Keratinocyte (primary cell): ENCODE results near the gene GPC1. TPM values are rescaled to one million over a fixed set of nuclear protein-coding genes. Genes with fewer than 3 reads are reported as not detected.

Experiments
- DNase-seq: peaks from one replicate; pipeline ENCODE4 v3.0.0-alpha.2; 2011; ENCODE audit warnings: low read depth, missing footprints, low spot score
- FAIRE-seq: peaks from 2 replicates; lab custom pipeline; 2011; peaks lifted over from hg19 to GRCh38; lab: Jason Lieb, UNC
- H2AFZ ChIP-seq: 2 replicates; pipeline ENCODE4 v1.6.0; 2012; ENCODE audit warnings: low read length, control low read depth, inconsistent platforms; ENCODE audit not compliant: control insufficient read depth
- H3K27ac ChIP-seq: 2 replicates; pipeline ENCODE4 v1.5.1; 2011; ENCODE audit warnings: low read length; ENCODE audit not compliant: control insufficient read depth, insufficient read depth
- H3K27me3 ChIP-seq: 3 replicates; pipeline ENCODE4 v1.6.0; 2011; ENCODE audit warnings: low read length; ENCODE audit not compliant: control insufficient read depth, insufficient read depth; ENCODE audit errors: extremely low read depth
- H3K36me3 ChIP-seq, 2 experiments: 2 replicates in 1 of 2; 3 replicates in 1 of 2; pipeline ENCODE4 v1.5.1; 2011; ENCODE audit warnings: low read length in 2 of 2, mild to moderate bottlenecking in 1 of 2; ENCODE audit not compliant: control insufficient read depth in 2 of 2, insufficient read depth in 2 of 2; ENCODE audit errors: extremely low read depth in 1 of 2
- H3K4me1 ChIP-seq: 3 replicates; pipeline ENCODE4 v1.5.1; 2011; ENCODE audit warnings: low read length; ENCODE audit not compliant: control insufficient read depth, insufficient read depth; ENCODE audit errors: extremely low read depth
- H3K4me2 ChIP-seq: 3 replicates; pipeline ENCODE4 v1.6.0; 2011; ENCODE audit warnings: low read depth, low read length; ENCODE audit not compliant: control insufficient read depth, insufficient read depth; ENCODE audit errors: extremely low read depth
- H3K4me3 ChIP-seq, 3 experiments: fragments of 200-600 bp in 1 of 3; sonication (generic) in 1 of 3; 2 replicates in 2 of 3; 3 replicates in 1 of 3; pipeline ENCODE4 v1.5.1; 2011 to 2016; ENCODE audit warnings: low read length in 3 of 3, mild to moderate bottlenecking in 3 of 3, control low read depth in 2 of 3, inconsistent platforms in 1 of 3, low read depth in 1 of 3, mixed read lengths in 1 of 3, mixed run types in 1 of 3, moderate library complexity in 1 of 3; ENCODE audit not compliant: control insufficient read depth in 2 of 3, insufficient read depth in 2 of 3; ENCODE audit errors: extremely low read depth in 1 of 3
- H3K79me2 ChIP-seq: 2 replicates; pipeline ENCODE4 v1.6.0; 2012; ENCODE audit warnings: low read length; ENCODE audit not compliant: control insufficient read depth, insufficient read depth
- H3K9ac ChIP-seq: 3 replicates; pipeline ENCODE4 v1.6.0; 2011; ENCODE audit warnings: low read length; ENCODE audit not compliant: control insufficient read depth, insufficient read depth; ENCODE audit errors: extremely low read depth
- H3K9me1 ChIP-seq: 3 replicates; pipeline ENCODE4 v1.6.0; 2011; ENCODE audit warnings: low read length; ENCODE audit not compliant: control insufficient read depth, insufficient read depth; ENCODE audit errors: extremely low read depth
- H3K9me3 ChIP-seq: 2 replicates; pipeline ENCODE4 v1.5.1; 2012; ENCODE audit warnings: low read depth, low read length; ENCODE audit not compliant: control insufficient read depth
- H4K20me1 ChIP-seq: 3 replicates; pipeline ENCODE4 v1.6.0; 2011; ENCODE audit warnings: low read length; ENCODE audit not compliant: control insufficient read depth, insufficient read depth; ENCODE audit errors: extremely low read depth
- EZH2 ChIP-seq: IDR thresholded peaks from one replicate; pipeline ENCODE4 v1.6.1; 2012; ENCODE audit warnings: inconsistent platforms, mild to moderate bottlenecking, low read length, moderate library complexity
- dilution Hi-C: fragments of 300-500 bp; cut with MboI; formaldehyde crosslinking; loops from one replicate; pipeline ENCODE4 v1.7.0; 2020; ENCODE audit warnings: low sequenced_read_pairs; ENCODE audit not compliant: extremely low pct_ligation_motif_present
- polyA plus RNA-seq, 5 experiments: library from polyadenylated mRNA; depleted of rRNA in 3 of 5; stranded (reverse) in 3 of 5; stranded (forward) in 1 of 5; unstranded in 1 of 5; fragments of >200 nt; gene quantifications; 1 replicate in 1 of 5; 2 replicates in 3 of 5; 3 replicates in 1 of 5; pipeline versions ENCODE4 v1.2.1 to v1.2.3, GENCODE V29; 2011 to 2012; ENCODE audit warnings: missing spikeins in 2 of 5, low read depth in 1 of 5, low replicate concordance in 1 of 5
- TF ChIP-seq, protein P1 (sequence below), 3 experiments: IDR thresholded peaks in 1 of 3; conservative IDR thresholded peaks in 1 of 3; optimal IDR thresholded peaks in 1 of 3; 2 replicates in 2 of 3; 3 replicates in 1 of 3; pipeline versions ENCODE3 to v1.5.1; 2011; ENCODE audit warnings: low read length in 3 of 3, mild to moderate bottlenecking in 3 of 3, moderate library complexity in 2 of 3, control low read depth in 1 of 3, inconsistent platforms in 1 of 3; ENCODE audit not compliant: insufficient read depth in 2 of 3; ENCODE audit errors: extremely low read depth in 1 of 3

GPC1 gene
- polyA plus RNA-seq, 1 donor (not counting 4 experiments of a cell fraction or from before 2014, with no cell fraction given) = 46.6 TPM

DNA sequence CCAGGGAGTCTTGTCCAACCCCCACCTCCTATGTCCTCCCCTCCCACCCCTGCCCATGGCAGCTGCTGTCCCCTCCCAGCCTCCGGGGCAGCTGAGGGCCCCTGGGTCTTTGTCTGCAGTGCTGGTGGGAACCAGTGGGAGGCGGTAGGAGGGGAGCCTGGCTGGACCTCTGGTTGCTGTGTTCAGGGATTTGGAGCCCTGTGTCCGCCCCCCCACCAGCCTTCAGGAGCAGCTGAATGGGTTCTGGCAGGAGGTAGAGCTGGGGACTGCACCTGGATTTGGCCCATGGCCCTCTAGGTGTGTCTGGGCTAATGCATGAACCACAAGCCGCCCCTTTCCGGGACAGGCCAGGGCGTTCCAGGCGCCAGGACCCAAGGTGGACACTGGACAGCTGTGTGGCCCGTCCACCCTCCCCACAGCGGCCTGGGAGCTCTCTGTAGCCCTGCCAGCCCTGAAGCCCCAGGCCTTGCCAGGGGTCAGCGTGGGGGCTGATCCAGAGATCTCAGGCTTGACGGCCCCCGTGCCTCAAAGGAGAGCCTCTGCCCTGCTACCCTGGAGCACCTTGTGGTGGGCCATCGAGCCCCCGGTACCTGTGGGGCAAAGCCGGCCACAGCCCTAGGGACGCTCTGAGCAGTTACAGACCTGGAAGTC lies 25.4 kb downstream of the GPC1 start:
- H2AFZ ChIP-seq = no peak overlapping the region
- H3K27ac ChIP-seq = no peak overlapping the region
- no peak overlapping the region for H3K4me2 ChIP-seq
- no peak overlapping the region for H3K4me3 ChIP-seq
- dilution Hi-C loops = no loop called here
- no peak for TF ChIP-seq EZH2
- TF ChIP-seq, protein P1, sequence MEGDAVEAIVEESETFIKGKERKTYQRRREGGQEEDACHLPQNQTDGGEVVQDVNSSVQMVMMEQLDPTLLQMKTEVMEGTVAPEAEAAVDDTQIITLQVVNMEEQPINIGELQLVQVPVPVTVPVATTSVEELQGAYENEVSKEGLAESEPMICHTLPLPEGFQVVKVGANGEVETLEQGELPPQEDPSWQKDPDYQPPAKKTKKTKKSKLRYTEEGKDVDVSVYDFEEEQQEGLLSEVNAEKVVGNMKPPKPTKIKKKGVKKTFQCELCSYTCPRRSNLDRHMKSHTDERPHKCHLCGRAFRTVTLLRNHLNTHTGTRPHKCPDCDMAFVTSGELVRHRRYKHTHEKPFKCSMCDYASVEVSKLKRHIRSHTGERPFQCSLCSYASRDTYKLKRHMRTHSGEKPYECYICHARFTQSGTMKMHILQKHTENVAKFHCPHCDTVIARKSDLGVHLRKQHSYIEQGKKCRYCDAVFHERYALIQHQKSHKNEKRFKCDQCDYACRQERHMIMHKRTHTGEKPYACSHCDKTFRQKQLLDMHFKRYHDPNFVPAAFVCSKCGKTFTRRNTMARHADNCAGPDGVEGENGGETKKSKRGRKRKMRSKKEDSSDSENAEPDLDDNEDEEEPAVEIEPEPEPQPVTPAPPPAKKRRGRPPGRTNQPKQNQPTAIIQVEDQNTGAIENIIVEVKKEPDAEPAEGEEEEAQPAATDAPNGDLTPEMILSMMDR (optimal IDR thresholded peaks at IDR 0.05 in 1 of 3, IDR thresholded peaks at IDR 0.05 in 1 of 3, conservative IDR thresholded peaks at IDR 0.05 in 1 of 3; ENCODE audit: extremely low read depth in 1 of 3, insufficient read depth in 2 of 3, low read length in 3 of 3) = peak; percentile 7 to 15 (median 11)
- H3K79me2 ChIP-seq = peaks cover 9% of the 10 kb centered on the region
- no peaks in the 10 kb centered on the region for H3K9me3 ChIP-seq
- H3K36me3 ChIP-seq = peaks cover 19 to 29% of the 10 kb centered on the region in 2 experiments
- no peaks in the 10 kb centered on the region for H3K27me3 ChIP-seq
- FAIRE-seq (no peak), DNase-seq (no peak)
- peaks cover 2% of the 10 kb centered on the region for H3K9me1 ChIP-seq
- H3K9ac ChIP-seq = no peak overlapping the region
- peaks cover 8% of the 10 kb centered on the region for H3K4me1 ChIP-seq
- peaks cover 21% of the 10 kb centered on the region for H4K20me1 ChIP-seq

DNA sequence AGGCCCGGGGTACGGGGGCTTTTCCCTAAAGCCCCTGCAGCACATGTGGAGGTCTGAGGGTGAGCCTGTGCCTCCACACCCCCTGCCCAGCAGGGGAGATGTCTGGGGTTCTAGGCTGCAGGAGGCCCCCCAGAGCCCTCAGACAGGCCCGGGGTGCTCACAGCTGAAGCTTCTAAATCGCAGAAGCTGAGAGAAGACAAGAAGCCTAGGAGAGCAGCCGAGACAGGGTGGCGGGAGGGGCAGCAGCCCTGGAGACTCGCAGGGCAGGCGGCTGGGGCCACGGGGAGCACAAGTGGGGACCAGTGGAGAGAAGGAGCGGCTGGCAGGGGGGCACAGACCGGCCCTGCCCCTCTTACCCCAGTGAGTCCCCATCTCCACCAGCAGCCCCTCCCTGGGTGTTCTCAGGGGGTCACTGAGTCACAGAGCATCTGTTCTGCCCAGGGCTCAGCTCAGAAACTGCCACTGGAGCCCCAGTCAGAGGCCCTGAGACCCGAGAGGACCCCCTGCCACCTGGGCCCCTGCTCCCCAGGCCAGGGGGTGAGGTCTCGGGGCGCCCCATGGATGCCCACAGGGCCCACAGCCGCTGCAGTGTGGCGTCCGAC lies 26.1 kb downstream of the GPC1 start:
- no peak for FAIRE-seq
- Histone ChIP-seq H3K9me3 (no peaks in the 10 kb centered on the region), H3K79me2 (peaks cover 6% of the 10 kb centered on the region), H3K4me3 (no peak overlapping the region), H3K9me1 (peaks cover 2% of the 10 kb centered on the region), H4K20me1 (peaks cover 16% of the 10 kb centered on the region), H3K27ac (no peak overlapping the region), H2AFZ (no peak overlapping the region), H3K4me1 (peaks cover 8% of the 10 kb centered on the region), H3K36me3 (peaks cover 19 to 29% of the 10 kb centered on the region in 2 experiments), H3K9ac (no peak overlapping the region), H3K4me2 (no peak overlapping the region), H3K27me3 (no peaks in the 10 kb centered on the region)
- TF ChIP-seq EZH2 = no peak
- TF ChIP-seq, protein P1 (optimal IDR thresholded peaks at IDR 0.05 in 1 of 3, IDR thresholded peaks at IDR 0.05 in 1 of 3, conservative IDR thresholded peaks at IDR 0.05 in 1 of 3; ENCODE audit: extremely low read depth in 1 of 3, insufficient read depth in 2 of 3, low read length in 3 of 3) = no peak
- no peak for DNase-seq
- dilution Hi-C loops = no loop called here
